Peyer's patch (tissue), 4 donors: ENCODE results near the gene DNAJC12.

Experiments used
- CTCF ChIP-seq, 6 experiments: fragments of 450-650 bp in 4 of 6; fragments of 200-600 bp in 2 of 6; sonication (generic) in 1 of 6; IDR thresholded peaks; one replicate each; pipeline ENCODE4 v1.5.1; 2017 to 2019; ENCODE audit warnings: antibody characterized with exemption in 6 of 6, mild to moderate bottlenecking in 3 of 6, moderate library complexity in 1 of 6
- POLR2A ChIP-seq, 2 donors: fragments of 450-650 bp; IDR thresholded peaks; one replicate each; pipeline ENCODE4 v1.5.1; 2017; ENCODE audit warnings: antibody characterized with exemption in 2 of 2, mild to moderate bottlenecking in 2 of 2, moderate library complexity in 2 of 2

- TF ChIP-seq CTCF (IDR thresholded peaks at IDR 0.05) (no peak), POLR2A (IDR thresholded peaks at IDR 0.05) (no peak)
These were observed 2.0 kb upstream of the DNAJC12 start for GRCh38 chr10:67839951-67840350.
